MM.1S (cell line): ENCODE measurements around the gene ABCC8.

ENCODE experiments used
- CTCF ChIP-seq: fragments of 300-600 bp; sonication (generic); IDR thresholded peaks from 2 replicates; pipeline ENCODE4 v1.5.1; 2016; ENCODE audit warnings: antibody characterized with exemption, low read length, mixed read lengths
- EZH2 ChIP-seq: fragments of 300-600 bp; sonication (generic); optimal IDR thresholded peaks from 2 replicates; pipeline ENCODE3; 2017; ENCODE audit warnings: low read depth, mild to moderate bottlenecking, antibody characterized with exemption, low read length, mixed read lengths

GRCh38 chr11:17369094-17369493 is 107.6 kb downstream of the ABCC8 start:
- TF ChIP-seq EZH2 (no peak), CTCF (no peak)
